ENCODE results near the gene IQSEC3.
"Not testable (repeated sequence)": the region's sequence is repeated elsewhere in the genome, so short reads cannot be mapped to it uniquely, and the experiment has no call there.

IQSEC3 gene

DNA sequence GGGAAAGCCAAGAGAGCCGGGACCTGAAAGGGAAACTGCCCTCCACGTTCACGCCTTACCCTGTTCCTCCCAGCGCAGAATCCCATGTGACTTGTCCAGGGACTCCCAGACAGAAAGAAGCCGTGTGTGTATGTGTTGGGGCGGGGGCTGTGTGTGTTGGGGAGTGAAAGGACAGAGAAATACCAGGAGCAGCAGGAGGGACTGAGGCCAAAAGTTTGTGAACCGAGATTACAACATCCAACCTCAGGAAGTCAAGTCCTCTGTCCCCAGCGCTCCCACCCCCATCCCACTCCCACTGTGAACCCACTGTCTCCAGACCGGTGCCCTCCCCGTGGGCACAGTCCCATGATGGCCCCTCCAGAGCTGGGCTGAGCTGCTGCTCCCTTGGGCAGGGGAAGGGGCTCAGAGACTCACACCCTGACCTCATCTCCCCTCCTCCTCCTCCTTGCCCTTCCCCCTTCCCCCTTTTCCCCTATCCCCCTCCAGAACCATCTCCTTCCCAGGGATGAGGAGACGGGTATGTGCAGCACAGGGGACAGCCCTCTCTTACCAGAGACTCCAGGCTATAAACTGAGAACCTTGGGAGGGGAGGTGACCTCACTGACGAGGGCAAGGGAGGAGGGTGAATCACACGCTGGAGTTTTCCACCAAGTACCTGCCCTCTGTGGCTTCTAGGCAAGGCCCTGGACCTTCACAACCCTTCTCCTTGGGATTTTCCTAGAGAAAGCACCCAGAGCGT is 147.6 kb downstream of the IQSEC3 start, which contains the start of gene SLC6A12:
Gene SLC6A12 (minus strand): TSS at position 155 of the 739 bp plus-strand sequence. CDS start 4,171 bp downstream, outside the sequence.
- DNase-seq (ENCODE audit: low read depth in 2 of 2) = no peak

DNA sequence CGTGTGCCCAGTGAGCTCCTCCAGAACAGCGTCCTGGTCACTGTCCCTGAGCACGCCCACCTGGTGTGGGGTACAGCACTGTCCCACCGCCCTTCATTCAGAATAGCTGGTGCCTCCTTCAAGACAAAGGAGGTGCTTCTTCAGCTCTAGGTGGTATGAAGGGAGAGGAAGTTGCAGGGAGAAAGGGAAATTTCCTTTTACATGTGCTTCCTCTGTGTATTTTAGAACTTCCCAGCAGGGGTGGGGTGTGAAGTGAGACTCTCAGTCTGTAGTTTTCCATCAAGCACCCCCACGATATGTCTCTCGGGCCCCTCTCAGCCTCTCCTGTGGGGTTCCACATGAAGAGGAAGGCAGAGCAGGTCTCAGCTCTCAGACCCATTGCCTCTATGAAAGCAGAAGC is 148.5 kb downstream of the IQSEC3 start:
- no peak for DNase-seq (ENCODE audit: low read depth in 2 of 2)

DNA sequence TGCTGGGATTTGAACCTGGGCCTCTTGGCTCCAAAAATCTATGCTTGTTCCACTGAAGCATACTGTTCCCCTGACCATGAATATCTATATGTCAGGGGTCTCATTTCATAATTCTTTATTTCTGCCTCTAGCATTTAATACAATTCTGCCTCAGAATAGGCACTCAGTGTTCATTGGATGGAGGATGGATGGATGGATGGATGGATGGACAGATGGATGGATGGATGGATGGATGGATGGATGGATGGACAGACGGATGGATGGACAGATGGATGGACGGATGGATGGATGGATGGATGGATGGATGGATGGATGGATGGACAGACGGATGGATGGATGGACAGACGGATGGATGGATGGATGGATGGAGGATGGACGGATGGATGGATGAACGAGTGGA is 150.5 kb downstream of the IQSEC3 start:
- DNase-seq (ENCODE audit: low read depth in 2 of 2) = not testable (repeated sequence)

DNA sequence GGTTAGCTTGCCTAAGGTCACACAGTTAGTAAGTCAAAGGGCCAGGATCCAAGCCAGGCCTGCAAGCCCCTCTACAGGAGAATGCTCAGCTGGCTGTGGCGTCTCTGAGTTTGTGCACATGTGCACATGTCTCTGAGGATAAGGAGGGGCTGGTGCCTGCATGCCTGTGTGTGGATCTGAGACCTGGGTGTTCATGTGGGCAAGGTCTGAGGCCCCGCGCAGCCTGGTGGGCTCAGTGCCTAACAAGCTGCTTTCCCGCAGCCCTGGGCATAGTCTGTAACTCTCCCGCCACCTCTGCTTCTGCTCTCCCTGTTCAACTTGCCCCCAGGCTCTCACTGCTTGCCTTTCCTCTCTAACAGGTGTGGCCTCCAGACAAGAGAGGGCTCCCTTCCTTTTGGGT is 151.7 kb downstream of the IQSEC3 start:
- no peak for DNase-seq (ENCODE audit: low read depth in 2 of 2)

GRCh38 chr12:218728-219590 is 152.4 kb downstream of the IQSEC3 start:
- DNase-seq (ENCODE audit: low read depth in 2 of 2) = no peak

DNA sequence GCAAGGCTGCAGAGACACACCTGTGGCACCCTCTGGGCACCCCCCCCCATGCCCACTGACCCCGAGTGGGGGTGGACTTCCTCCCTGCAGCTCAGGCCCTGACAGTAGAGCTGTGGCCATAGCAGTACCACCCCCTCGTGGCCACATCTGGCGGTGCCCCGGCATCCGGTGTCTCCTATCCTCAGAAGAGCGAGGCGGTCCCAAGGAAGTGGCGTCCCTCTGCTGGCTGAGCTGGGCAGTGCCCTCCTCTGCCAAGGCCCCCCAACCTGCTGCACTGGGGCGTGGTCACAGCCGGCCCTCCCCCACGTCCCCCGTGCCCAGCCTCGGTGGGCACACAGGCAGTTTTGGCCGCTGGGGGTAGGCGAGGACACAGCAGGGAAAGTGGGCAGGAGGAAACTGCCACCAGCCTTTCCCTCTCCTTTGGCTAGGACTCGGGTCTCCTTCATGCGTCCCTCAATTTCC is 153.4 kb downstream of the IQSEC3 start:
- DNase-seq (ENCODE audit: low read depth in 2 of 2) = peak; percentile 2 to 5

DNA sequence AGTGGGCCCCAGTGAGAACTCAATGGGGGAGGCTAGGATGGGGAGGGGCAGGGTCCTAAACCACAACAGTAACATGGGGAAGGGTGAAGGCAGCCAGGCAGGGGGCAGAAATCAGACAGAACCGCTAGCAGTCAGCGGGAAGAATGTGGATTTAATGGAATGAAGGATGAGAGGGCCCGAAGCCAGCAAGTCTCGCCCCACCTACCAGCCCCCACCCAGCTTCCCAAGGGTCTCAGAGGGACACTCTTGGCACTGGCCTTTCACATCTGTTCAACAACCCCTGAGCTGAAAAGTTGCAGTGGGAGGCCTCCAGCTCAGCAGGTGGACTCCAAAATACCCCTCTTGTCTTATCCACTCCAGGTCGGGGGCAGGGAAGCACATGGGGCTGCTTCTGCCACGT is 153.9 kb downstream of the IQSEC3 start:
- DNase-seq (ENCODE audit: low read depth in 2 of 2) = no peak

DNA sequence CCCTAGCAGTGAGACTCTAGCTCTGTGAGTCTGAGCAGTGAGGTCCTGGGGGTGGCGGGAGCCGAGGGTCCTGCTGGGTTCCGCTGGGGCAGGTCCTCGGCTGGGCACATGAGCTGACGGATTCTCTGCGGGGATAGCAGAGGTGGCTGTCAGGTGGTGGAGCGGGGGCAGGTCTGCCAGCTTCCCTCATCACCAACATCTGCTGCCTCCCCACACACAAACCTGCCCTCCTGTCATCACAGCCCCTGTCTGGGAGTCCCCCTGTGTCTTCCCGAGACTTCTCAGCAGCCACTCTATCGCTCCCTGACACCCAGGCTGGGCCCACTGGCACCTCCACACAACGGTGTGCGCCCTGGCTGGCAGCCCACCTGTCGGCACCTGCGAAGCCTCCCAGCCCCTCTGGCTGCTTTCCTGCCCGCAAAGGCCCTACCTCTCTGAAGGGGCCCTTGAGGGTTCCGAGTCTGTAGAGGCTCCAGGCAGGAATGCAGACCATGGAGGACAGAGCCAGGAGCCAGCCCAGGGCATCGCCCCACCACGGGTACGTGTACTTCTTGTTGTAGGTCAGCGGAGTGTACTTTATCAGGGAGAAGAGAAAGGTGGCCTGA is 154.5 kb downstream of the IQSEC3 start:
- DNase-seq (ENCODE audit: low read depth in 2 of 2) = no peak

DNA sequence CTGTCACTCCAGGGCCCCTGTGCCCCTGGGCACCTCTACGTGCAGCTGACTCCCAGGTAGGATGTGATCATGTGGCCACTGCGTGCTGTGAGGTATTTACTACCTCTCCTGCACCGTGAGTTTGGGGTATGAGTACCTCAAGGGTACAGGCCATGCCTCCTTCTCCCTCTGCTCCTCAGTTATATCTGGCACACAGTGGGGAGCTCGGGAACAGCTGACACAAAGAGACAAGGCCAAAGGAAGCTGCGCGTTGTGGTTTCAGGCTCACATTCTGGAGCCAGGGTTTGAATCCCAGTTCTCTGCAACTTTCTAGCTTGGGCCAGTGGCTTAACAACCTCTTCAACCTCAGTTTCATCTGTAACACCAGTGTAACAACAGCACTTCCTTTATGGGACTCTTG is 155.2 kb downstream of the IQSEC3 start:
- no peak for DNase-seq (ENCODE audit: low read depth in 2 of 2)

DNA sequence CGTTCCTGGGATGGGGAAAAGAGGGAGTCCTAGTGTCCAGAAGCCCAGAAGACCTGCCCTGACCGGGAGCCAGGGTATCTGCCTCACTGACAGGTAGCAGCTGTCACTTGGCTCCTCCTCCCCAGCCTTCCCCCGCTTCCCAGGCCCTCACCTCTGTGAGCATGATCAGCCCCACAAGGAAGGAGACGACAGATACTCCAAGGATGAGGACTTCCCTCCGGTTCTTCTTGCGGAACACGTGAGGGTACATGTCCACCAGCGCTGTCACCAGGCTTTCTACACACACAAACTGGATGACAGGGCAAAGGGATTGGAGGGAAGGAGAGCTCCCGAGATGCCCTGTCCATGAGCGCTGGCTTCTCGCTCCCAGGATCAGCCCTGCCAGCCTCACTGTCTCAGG is 157.3 kb downstream of the IQSEC3 start:
- no peak for DNase-seq (ENCODE audit: low read depth in 2 of 2)

- DNase-seq (ENCODE audit: low read depth in 2 of 2) = no peak
Observed at GRCh38 chr12:224330-224729, 157.8 kb downstream of the IQSEC3 start.

GRCh38 chr12:225012-225411 is 158.4 kb downstream of the IQSEC3 start:
- DNase-seq (ENCODE audit: low read depth in 2 of 2) = no peak

DNA sequence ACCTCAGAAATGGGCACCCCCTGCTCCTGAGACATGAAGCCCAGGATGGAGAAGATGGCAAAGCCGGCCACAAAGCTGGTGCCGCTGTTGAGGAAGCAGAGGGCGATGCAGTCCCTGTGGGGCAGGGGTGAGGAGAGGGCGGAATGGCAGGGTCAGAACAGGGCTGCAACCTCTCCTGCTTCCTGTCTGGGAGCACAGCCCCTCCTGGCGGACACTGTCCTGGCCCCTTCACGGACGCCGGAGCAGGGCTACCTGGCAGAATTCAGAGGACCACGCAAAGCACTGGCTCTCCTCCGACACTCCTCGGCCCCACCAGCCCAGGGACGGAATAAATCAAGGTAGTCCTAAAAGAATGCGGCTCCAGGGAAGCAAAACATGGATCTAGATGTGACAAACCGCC is 159.8 kb downstream of the IQSEC3 start:
- no peak for DNase-seq (ENCODE audit: low read depth in 2 of 2)

- DNase-seq (ENCODE audit: low read depth in 2 of 2) = no peak
Observed at GRCh38 chr12:227286-227915, 160.8 kb downstream of the IQSEC3 start.
